Measurements from ENCODE around the gene PLIN4.
"Not testable (repeated sequence)": the region's sequence is repeated elsewhere in the genome, so short reads cannot be mapped to it uniquely, and the experiment has no call there.

PLIN4 gene

DNA sequence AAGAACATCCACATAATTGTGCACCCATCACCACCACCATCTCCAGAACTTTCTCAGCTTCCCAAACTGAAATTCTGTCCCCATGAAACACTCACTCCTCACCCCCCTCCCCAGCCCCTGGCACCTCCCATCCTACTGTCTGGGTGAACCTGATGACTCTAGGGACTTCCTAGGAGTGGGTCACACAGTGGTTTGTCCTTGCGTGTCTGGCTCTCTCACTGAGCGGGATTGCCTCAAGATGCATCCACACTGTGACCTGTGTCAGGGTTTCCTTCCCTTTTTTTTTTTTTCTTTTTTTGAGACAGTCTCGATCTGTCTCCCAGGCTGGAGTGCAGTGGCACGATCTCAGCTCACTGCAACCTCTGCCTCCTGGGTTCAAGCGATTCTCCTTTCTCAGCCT, 45.3 kb upstream of the PLIN4 start:
- TF ChIP-seq POLR2AphosphoS5 (IDR thresholded peaks at IDR 0.05; ENCODE audit: low read depth) = 0 out of 2 replicates have a peak, but pooled peaks have one; percentile 37
- not testable (repeated sequence) for H3K27me3 ChIP-seq (ENCODE audit: insufficient read depth, poor library complexity, severe bottlenecking); H3K4me3 ChIP-seq (replicated peaks; ENCODE audit: insufficient read depth, low read length)
- peak in 1 of 2 experiments; percentile 93 for DNase-seq (ENCODE audit: low read depth in 1 of 2, low spot score in 1 of 2)
- H3K27ac ChIP-seq (replicated peaks) = peak overlapping the region; percentile 79; the same call in 1 of the 2 replicates

DNA sequence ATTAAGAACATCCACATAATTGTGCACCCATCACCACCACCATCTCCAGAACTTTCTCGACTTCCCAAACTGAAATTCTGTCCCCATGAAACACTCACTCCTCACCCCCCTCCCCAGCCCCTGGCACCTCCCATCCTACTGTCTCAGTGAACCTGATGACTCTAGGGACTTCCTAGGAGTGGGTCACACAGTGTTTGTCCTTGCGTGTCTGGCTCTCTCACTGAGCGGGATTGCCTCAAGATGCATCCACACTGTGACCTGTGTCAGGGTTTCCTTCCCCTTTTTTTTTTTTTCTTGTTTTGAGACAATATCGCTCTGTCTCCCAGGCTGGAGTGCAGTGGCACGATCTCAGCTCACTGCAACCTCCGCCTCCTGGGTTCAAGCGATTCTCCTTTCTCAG, 43.8 kb upstream of the PLIN4 start:
- not testable (repeated sequence) for H3K27me3 ChIP-seq (ENCODE audit: insufficient read depth, poor library complexity, severe bottlenecking); H3K4me3 ChIP-seq (replicated peaks; ENCODE audit: insufficient read depth, low read length)
- peak in 1 of 2 experiments; percentile 91 for DNase-seq (ENCODE audit: low read depth in 1 of 2, low spot score in 1 of 2)
- H3K27ac ChIP-seq (replicated peaks) = peak overlapping the region; percentile 79

DNA sequence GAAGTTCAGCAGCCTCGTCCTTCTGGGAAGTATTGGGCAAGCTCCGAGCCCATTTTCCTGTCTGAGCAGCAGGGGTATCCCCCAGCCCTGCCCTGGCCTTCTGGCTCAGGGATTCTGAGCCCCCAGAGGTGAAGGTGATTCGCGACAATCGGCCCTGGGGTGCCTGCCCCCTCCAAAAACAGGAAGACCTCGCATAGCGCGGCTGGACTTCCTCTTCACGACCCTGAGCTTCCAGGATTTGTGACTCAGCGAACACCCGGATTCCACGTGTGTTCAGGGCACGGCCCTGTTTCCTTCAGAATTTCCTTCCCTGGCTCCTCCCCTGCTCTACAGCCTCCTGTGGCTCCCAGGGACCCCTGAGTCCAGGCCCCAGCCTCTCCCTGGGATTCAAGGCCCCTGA, 41.3 kb upstream of the PLIN4 start, which contains the start of gene SEMA6B:
TSS of gene SEMA6B (minus strand) at position 116 of the 400 bp plus-strand sequence. CDS start 1,227 bp downstream, outside the sequence.
- peak within 1 kb of the TSS; percentile 46 for H3K4me3 ChIP-seq (replicated peaks; ENCODE audit: insufficient read depth, low read length)
- H3K27ac ChIP-seq (replicated peaks) = peak within 1 kb of the TSS; percentile 70
- peak; percentile 60 to 64 for DNase-seq (ENCODE audit: low read depth in 1 of 2, low spot score in 1 of 2)
- TF ChIP-seq POLR2AphosphoS5 (IDR thresholded peaks at IDR 0.05; ENCODE audit: low read depth) (no peak), REST (IDR thresholded peaks at IDR 0.05; ENCODE audit: insufficient replicate concordance, low read depth) (no peak), SPI1 (IDR thresholded peaks at IDR 0.05; ENCODE audit: borderline replicate concordance, low read depth) (peak; percentile 93)
- H3K27me3 ChIP-seq (ENCODE audit: insufficient read depth, poor library complexity, severe bottlenecking) = no peaks in the 10 kb centered on the region

GRCh38 chr19:4557971-4558941, 40.0 kb upstream of the PLIN4 start:
- TF ChIP-seq REST (IDR thresholded peaks at IDR 0.05; ENCODE audit: insufficient replicate concordance, low read depth) (no peak), SPI1 (IDR thresholded peaks at IDR 0.05; ENCODE audit: borderline replicate concordance, low read depth) (no peak), POLR2AphosphoS5 (IDR thresholded peaks at IDR 0.05; ENCODE audit: low read depth) (no peak), GABPA (IDR thresholded peaks at IDR 0.05; ENCODE audit: low read depth) (no peak)
- TF ChIP-seq, protein P1, sequence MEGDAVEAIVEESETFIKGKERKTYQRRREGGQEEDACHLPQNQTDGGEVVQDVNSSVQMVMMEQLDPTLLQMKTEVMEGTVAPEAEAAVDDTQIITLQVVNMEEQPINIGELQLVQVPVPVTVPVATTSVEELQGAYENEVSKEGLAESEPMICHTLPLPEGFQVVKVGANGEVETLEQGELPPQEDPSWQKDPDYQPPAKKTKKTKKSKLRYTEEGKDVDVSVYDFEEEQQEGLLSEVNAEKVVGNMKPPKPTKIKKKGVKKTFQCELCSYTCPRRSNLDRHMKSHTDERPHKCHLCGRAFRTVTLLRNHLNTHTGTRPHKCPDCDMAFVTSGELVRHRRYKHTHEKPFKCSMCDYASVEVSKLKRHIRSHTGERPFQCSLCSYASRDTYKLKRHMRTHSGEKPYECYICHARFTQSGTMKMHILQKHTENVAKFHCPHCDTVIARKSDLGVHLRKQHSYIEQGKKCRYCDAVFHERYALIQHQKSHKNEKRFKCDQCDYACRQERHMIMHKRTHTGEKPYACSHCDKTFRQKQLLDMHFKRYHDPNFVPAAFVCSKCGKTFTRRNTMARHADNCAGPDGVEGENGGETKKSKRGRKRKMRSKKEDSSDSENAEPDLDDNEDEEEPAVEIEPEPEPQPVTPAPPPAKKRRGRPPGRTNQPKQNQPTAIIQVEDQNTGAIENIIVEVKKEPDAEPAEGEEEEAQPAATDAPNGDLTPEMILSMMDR (IDR thresholded peaks at IDR 0.05; ENCODE audit: insufficient read depth, low read length) = peak; percentile 75
- Histone ChIP-seq H3K4me3 (replicated peaks; ENCODE audit: insufficient read depth, low read length) (peak overlapping the region; percentile 46), H3K27me3 (ENCODE audit: insufficient read depth, poor library complexity, severe bottlenecking) (no peaks in the 10 kb centered on the region), H3K27ac (replicated peaks) (peak overlapping the region; percentile 42)
- DNase-seq (ENCODE audit: low read depth in 1 of 2, low spot score in 1 of 2) = no peak

DNA sequence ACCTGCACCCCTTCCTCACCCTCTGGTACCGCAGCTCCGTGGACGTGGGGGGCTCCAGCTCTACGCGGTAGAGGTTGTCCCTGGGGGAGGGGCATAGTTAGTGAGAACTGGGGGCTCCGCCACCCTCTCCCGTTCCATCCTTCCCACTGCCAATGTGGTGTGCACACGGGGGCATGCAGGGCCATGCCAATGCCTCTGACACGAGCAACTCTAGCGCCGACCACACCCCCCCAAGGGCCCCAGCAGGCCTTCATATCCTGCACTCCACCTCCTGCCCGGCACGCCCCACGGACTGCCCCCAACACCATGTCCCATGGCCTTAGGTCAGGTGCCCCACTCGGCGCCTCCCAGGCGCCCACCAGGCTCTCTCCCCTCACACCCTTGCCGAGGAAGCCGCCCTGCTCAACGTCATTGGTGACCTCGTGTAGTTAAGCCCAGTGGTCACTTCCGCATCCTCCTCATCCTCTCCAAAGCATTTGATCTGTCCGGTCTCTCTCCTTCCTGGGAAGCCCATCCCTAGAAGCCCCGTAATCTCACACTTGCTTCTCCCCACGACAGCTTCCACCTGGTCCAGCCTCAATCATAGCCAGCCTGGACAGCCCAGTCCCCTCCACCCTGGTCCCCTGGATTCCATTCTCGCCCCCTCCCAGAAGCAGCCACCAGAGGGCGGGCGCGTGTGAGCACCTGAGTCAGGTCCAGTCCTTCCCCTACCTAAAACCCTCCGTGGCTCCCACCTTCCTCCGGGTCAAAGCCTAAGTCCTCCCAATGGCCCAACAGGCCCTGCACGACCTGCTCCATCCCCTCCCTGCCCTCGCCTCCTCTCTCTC, 39.1 kb upstream of the PLIN4 start:
- no peaks in the 10 kb centered on the region for H3K27me3 ChIP-seq (ENCODE audit: insufficient read depth, poor library complexity, severe bottlenecking)
- peak overlapping the region; percentile 42 for H3K27ac ChIP-seq (replicated peaks)
- peak overlapping the region; percentile 46 for H3K4me3 ChIP-seq (replicated peaks; ENCODE audit: insufficient read depth, low read length)
- TF ChIP-seq, protein P1 (IDR thresholded peaks at IDR 0.05; ENCODE audit: insufficient read depth, low read length) = peak; percentile 12
- no peak for TF ChIP-seq GABPA (IDR thresholded peaks at IDR 0.05; ENCODE audit: low read depth)
- peak in 1 of 2 experiments; percentile 38 for DNase-seq (ENCODE audit: low read depth in 1 of 2, low spot score in 1 of 2)
